DOHH2 (cell line): ENCODE measurements around the gene TUBB8.
"Not testable (repeated sequence)": the region's sequence is repeated elsewhere in the genome, so short reads cannot be mapped to it uniquely, and the experiment has no call there.

Experiments used
- H3F3A ChIP-seq: fragments of 200-600 bp; sonication (generic), shearing (Covaris generic); 2 replicates; pipeline ENCODE4 v1.6.0; 2016; ENCODE audit warnings: antibody characterized with exemption, mild to moderate bottlenecking; ENCODE audit not compliant: control insufficient read depth, insufficient read depth
- H3K27ac ChIP-seq: fragments of 200-600 bp; sonication (generic); 2 replicates; pipeline ENCODE4 v1.5.1; 2014; ENCODE audit warnings: low read depth, mild to moderate bottlenecking, low read length, moderate library complexity
- H3K27me3 ChIP-seq: fragments of 200-600 bp; sonication (generic); 2 replicates; pipeline ENCODE4 v1.6.1; 2014; ENCODE audit warnings: mild to moderate bottlenecking, low read length, mixed read lengths; ENCODE audit not compliant: control insufficient read depth
- H3K36me3 ChIP-seq: fragments of 200-600 bp; sonication (generic); 2 replicates; pipeline ENCODE4 v1.6.1; 2014; ENCODE audit warnings: mild to moderate bottlenecking, low read length, moderate library complexity, mixed read lengths; ENCODE audit not compliant: control insufficient read depth
- H3K4me1 ChIP-seq: fragments of 200-600 bp; sonication (generic); 2 replicates; pipeline ENCODE4 v1.6.1; 2014; ENCODE audit warnings: mild to moderate bottlenecking, low read length, mixed read lengths; ENCODE audit not compliant: control insufficient read depth
- H3K4me2 ChIP-seq: fragments of 200-600 bp; sonication (generic); 2 replicates; pipeline ENCODE4 v1.6.0; 2014; ENCODE audit warnings: mild to moderate bottlenecking, low read length, moderate library complexity
- H3K4me3 ChIP-seq: fragments of 200-600 bp; sonication (generic); 2 replicates; pipeline ENCODE4 v1.5.1; 2014; ENCODE audit warnings: mild to moderate bottlenecking, low read length, mixed read lengths
- H3K79me2 ChIP-seq: fragments of 200-600 bp; sonication (generic); 2 replicates; pipeline ENCODE4 v1.6.1; 2014; ENCODE audit warnings: mild to moderate bottlenecking, low read length, mixed read lengths; ENCODE audit not compliant: control insufficient read depth
- H3K9me2 ChIP-seq: fragments of 200-600 bp; sonication (generic); replicated peaks from 2 replicates; pipeline ENCODE4 v1.6.1; 2014; ENCODE audit warnings: mild to moderate bottlenecking, low read length, mixed read lengths; ENCODE audit not compliant: control insufficient read depth
- H3K9me3 ChIP-seq: fragments of 200-600 bp; sonication (generic); 2 replicates; pipeline ENCODE4 v1.6.1; 2014; ENCODE audit warnings: antibody characterized with exemption, low read length, mixed read lengths; ENCODE audit not compliant: control insufficient read depth, insufficient read depth
- H4K20me1 ChIP-seq: fragments of 200-600 bp; sonication (generic); 2 replicates; pipeline ENCODE4 v1.6.0; 2014; ENCODE audit warnings: low read depth, mild to moderate bottlenecking, antibody characterized with exemption, low read length, moderate library complexity; ENCODE audit not compliant: control insufficient read depth, insufficient read depth

TUBB8 gene

DNA sequence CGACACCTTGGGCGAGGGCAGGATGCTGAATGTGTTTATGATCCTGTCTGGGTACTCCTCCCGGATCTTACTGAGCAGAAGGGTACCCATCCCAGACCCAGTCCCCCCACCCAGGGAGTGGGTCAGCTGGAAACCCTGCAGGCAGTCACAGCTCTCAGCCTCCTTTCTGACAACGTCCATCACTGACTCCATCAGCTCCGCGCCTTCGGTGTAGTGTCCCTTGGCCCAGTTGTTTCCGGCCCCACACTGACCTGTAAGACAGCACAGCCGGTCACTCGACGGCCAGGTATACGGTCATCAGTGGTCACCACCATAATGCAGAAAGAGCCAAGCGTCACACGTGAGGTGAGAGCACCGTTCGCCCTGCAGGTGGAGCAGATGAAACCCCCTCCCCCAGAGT, 1.2 kb downstream of the TUBB8 start:
- not testable (repeated sequence) for H4K20me1 ChIP-seq, H3F3A ChIP-seq, H3K4me2 ChIP-seq, H3K79me2 ChIP-seq, H3K27ac ChIP-seq, H3K9me3 ChIP-seq, H3K9me2 ChIP-seq, H3K27me3 ChIP-seq, H3K36me3 ChIP-seq, H3K4me3 ChIP-seq, H3K4me1 ChIP-seq

- not testable (repeated sequence) for H4K20me1 ChIP-seq, H3K4me1 ChIP-seq, H3K36me3 ChIP-seq, H3K9me2 ChIP-seq, H3K27ac ChIP-seq, H3K9me3 ChIP-seq, H3K27me3 ChIP-seq, H3K4me2 ChIP-seq, H3K79me2 ChIP-seq, H3F3A ChIP-seq, H3K4me3 ChIP-seq
These were observed 35.8 kb downstream of the TUBB8 start for GRCh38 chr10:13315-13635.

DNA sequence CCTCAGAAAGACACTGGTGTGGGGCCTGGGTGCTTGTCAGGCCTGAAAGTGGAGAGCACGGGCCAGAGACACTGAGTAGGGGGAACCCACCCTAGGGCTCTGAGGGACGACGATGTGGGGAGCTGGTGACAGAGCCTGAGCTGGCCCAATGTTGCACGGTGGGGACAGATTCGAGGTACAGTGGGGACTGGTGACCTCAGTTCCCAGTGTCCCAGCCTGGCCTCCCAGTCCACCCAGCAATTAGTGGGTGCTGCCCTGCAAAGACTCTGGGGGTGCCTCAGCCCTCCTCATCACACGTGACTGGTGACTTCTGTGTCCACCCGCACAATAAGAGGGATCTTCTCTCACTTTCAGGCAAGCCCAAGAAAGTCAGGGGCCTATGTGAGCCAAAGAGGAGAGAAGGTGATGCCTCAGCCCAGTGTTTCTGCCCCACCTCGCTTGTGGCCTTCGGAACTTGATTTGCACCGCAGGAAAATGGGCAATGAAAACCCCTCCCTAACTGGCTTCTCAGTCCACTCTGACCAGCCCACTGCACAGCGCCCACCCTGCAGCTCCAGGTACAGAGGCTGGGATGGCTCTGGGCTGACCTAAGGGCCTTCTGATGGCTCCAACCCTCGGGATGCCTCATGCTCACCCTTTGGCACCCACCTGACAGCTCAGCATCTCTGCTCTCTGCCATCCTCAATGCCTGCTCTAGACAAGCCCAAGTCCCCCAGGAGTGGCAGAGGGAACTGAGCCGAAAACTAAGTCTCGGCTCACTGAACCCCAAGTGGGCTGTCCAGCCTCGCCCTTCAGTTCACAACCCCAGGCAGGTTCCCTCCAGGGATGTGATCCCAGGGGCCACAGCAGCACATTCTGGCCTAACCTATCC, 36.4 kb downstream of the TUBB8 start:
- not testable (repeated sequence) for H3F3A ChIP-seq, H3K27ac ChIP-seq, H3K4me1 ChIP-seq, H3K9me3 ChIP-seq, H3K36me3 ChIP-seq, H3K4me3 ChIP-seq, H3K27me3 ChIP-seq, H3K9me2 ChIP-seq, H3K79me2 ChIP-seq, H3K4me2 ChIP-seq, H4K20me1 ChIP-seq

DNA sequence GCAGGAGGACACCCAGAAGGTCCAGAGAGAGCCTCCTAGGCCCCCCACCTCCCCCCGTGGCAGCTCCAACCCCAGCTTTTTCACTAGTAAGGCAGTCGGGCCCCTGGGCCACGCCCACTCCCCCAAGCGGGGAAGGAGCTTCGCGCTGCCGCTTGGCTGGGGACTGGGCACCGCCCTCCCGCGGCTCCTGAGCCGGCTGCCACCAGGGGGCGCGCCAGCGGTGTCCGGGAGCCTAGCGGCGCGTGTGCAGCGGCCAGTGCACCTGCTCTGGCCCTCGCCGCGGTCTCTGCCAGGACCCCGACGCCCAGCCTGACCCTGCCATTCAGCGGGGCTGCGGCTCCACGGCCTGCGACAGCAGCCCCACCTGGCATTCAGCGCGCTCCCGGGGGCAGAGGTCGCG, 37.8 kb downstream of the TUBB8 start:
- not testable (repeated sequence) for H4K20me1 ChIP-seq, H3K4me2 ChIP-seq, H3K9me3 ChIP-seq, H3K27ac ChIP-seq, H3K9me2 ChIP-seq, H3K4me3 ChIP-seq, H3K4me1 ChIP-seq, H3F3A ChIP-seq, H3K27me3 ChIP-seq, H3K79me2 ChIP-seq, H3K36me3 ChIP-seq

DNA sequence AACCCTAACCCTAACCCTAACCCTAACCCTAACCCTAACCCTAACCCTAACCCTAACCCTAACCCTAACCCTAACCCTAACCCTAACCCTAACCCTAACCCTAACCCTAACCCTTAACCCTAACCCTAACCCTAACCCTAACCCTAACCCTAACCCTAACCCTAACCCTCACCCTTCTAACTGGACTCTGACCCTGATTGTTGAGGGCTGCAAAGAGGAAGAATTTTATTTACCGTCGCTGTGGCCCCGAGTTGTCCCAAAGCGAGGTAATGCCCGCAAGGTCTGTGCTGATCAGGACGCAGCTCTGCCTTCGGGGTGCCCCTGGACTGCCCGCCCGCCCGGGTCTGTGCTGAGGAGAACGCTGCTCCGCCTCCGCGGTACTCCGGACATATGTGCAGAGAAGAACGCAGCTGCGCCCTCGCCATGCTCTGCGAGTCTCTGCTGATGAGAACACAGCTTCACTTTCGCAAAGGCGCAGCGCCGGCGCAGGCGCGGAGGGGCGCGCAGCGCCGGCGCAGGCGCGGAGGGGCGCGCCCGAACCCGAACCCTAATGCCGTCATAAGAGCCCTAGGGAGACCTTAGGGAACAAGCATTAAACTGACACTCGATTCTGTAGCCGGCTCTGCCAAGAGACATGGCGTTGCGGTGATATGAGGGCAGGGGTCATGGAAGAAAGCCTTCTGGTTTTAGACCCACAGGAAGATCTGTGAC, 38.7 kb downstream of the TUBB8 start:
- not testable (repeated sequence) for H3K27me3 ChIP-seq, H3K9me2 ChIP-seq, H3K9me3 ChIP-seq, H4K20me1 ChIP-seq, H3K36me3 ChIP-seq, H3K27ac ChIP-seq, H3K4me1 ChIP-seq, H3K79me2 ChIP-seq, H3F3A ChIP-seq, H3K4me2 ChIP-seq, H3K4me3 ChIP-seq
